ENCODE results near the gene VWA5B1.

DNA sequence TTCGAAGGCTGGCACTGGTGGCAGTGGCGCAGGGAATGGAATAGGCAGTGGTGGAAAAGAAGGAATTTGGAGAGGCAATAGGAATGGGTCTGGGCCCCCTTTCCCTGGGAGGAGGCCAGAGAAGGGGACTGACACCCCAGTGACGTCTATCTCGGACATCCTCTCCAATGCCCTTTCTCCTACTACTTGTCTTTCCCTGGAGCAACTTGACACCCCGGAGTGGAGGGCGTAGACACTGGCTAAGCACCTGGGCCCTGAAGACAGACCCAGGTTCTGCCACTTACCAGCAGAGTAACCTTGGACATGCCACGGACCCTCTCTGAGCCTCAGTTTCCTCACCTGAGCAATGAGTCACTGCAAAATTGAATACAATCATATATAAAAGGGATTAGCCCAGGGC, 108.5 kb downstream of the VWA5B1 start:
- TF ChIP-seq CTCF (IDR thresholded peaks at IDR 0.05; ENCODE audit: insufficient read depth, low read length) (no peak), REST (IDR thresholded peaks at IDR 0.05; ENCODE audit: insufficient replicate concordance, low read depth) (no peak)

Data from HL-60 (cell line).